Effector memory CD8-positive, alpha-beta T cell (primary cell): Measurements from ENCODE around the gene STK40.

Source experiments
- ATAC-seq: fragments of 150-1000 bp; cut with Tn5 transposase; replicated peaks from 2 replicates; pipeline ENCODE4 v1.10.0; 2021; ENCODE audit warnings: mild to moderate bottlenecking, moderate library complexity
- DNase-seq, 3 experiments: peaks; one replicate each; pipeline ENCODE4 v3.0.0; 2021
- H3K27ac Mint-ChIP-seq, 2 donors: one replicate each; pipeline ENCODE4 v1.8.0; 2022; ENCODE audit warnings: mild to moderate bottlenecking in 2 of 2, mixed read lengths in 2 of 2, moderate library complexity in 2 of 2
- H3K27me3 Mint-ChIP-seq, 2 donors: one replicate each; pipeline ENCODE4 v1.8.0; 2022; ENCODE audit warnings: mixed read lengths in 2 of 2
- H3K36me3 Mint-ChIP-seq: one replicate; pipeline ENCODE4 v1.8.0; 2022; ENCODE audit warnings: mild to moderate bottlenecking, moderate library complexity, mixed read lengths; ENCODE audit not compliant: insufficient read depth
- H3K4me1 Mint-ChIP-seq, 2 donors: one replicate each; pipeline ENCODE4 v1.8.0; 2022; ENCODE audit warnings: low read depth in 2 of 2, mixed read lengths in 2 of 2
- H3K4me3 Mint-ChIP-seq, 2 donors: one replicate each; pipeline ENCODE4 v1.8.0; 2022; ENCODE audit warnings: mild to moderate bottlenecking in 2 of 2, mixed read lengths in 2 of 2, moderate library complexity in 2 of 2
- H3K9me3 Mint-ChIP-seq, 2 donors: one replicate each; pipeline ENCODE4 v1.8.0; 2022; ENCODE audit warnings: mixed read lengths in 2 of 2
- total RNA-seq, 9 experiments: gene quantifications; one replicate each; lab custom pipeline; 2026; lab: John Stamatoyannopoulos, UW

The STK40 gene, protein sequence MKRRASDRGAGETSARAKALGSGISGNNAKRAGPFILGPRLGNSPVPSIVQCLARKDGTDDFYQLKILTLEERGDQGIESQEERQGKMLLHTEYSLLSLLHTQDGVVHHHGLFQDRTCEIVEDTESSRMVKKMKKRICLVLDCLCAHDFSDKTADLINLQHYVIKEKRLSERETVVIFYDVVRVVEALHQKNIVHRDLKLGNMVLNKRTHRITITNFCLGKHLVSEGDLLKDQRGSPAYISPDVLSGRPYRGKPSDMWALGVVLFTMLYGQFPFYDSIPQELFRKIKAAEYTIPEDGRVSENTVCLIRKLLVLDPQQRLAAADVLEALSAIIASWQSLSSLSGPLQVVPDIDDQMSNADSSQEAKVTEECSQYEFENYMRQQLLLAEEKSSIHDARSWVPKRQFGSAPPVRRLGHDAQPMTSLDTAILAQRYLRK
- total RNA-seq: 45.0 to 127 (median 94.8) reads per million in 9 experiments

DNA sequence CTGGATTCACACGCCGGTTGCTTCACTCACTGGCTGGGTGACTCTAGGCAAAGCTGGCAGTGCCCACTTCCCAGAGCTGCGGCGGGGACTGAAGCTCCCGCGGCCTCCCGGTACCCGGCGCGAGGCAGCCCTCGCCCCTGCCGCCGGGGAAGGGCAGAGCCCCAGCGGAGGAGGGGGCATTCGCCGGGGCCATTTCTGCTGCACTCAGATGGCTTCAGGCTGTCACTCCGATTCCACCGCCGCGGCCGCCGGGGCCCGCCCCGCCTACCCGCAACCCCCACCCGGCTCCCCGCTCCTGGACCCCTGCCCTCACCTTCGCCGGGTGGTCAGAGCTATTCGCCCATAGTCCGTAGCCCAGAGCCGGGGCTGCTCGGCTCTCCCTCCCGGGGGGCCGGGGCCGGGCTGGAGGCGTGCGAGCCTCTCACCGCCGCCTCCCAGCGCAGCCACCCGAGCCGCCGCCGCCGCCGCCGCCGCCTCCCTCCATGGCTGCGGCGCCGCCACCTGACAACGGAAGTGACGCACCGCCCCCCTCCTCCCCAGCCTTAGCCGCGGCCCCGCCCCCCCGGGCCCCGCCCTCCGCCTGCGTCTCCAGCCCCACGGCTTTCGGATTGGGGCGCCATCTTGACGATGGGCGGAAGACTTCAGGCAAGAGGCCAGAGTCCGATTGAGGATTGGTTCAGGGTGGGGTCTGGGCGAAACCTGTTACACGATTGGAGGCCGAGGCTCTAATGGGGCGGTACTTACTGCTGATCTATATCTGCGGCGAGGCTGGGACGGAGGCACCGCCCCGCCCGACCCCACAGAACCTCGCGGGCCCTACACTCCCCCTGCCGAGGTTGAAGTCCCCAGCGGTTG is at the start of gene STK40:
STK40 (minus strand) TSS at position 515 of the 855 bp plus-strand sequence. CDS start 24,592 bp downstream, outside the sequence.
- Mint-ChIP-seq H3K27ac (peak within 1 kb of the TSS; percentile 89 to 98), H3K9me3 (no peaks in the 10 kb centered on the region), H3K4me1 (peaks cover 48% of the 10 kb centered on the region in 2 donors), H3K4me3 (peak within 1 kb of the TSS; percentile 81 to 94), H3K27me3 (no peaks in the 10 kb centered on the region), H3K36me3 (peaks cover 30% of the 10 kb centered on the region)
- DNase-seq: peak; percentile 93
- ATAC-seq: peak; percentile 84

GRCh38 chr1:36433102-36433501 is 47.4 kb upstream of the STK40 start:
- DNase-seq: no peak
- Mint-ChIP-seq H3K36me3 (peaks cover 3% of the 10 kb centered on the region), H3K4me3 (no peak overlapping the region), H3K9me3 (no peaks in the 10 kb centered on the region), H3K27ac (no peak overlapping the region), H3K27me3 (no peaks in the 10 kb centered on the region), H3K4me1 (no peaks in the 10 kb centered on the region)
- ATAC-seq: no peak

DNA sequence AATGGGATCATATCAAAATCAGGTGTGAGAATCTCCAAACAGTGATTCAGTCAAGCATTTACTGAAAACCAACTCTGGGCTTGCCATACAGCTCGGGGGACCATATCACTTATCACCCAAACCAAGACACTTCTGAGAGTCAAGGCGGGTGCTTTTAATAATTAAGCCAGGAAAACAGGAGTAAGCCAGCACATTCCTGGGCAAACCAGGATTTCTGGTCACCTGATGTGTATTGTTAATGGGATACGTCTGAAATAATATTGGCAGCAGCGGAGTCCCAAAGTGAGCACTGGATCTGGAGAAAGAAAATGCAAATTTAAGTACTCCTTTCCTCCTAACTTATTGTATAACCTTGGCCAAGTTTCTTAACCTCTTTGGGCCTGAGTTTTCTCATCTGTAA is 46.9 kb upstream of the STK40 start:
- H3K9me3 Mint-ChIP-seq: no peaks in the 10 kb centered on the region
- H3K36me3 Mint-ChIP-seq: peaks cover 3% of the 10 kb centered on the region
- no peaks in the 10 kb centered on the region for H3K4me1 Mint-ChIP-seq
- no peak overlapping the region for H3K4me3 Mint-ChIP-seq
- DNase-seq (no peak), ATAC-seq (no peak)
- H3K27me3 Mint-ChIP-seq: no peaks in the 10 kb centered on the region
- H3K27ac Mint-ChIP-seq: no peak overlapping the region

GRCh38 chr1:36425791-36426190 is 40.1 kb upstream of the STK40 start:
- Mint-ChIP-seq H3K36me3 (no peaks in the 10 kb centered on the region), H3K27ac (no peak overlapping the region), H3K4me3 (no peak overlapping the region), H3K4me1 (peaks cover 3 to 4% of the 10 kb centered on the region in 2 donors), H3K9me3 (no peaks in the 10 kb centered on the region), H3K27me3 (no peaks in the 10 kb centered on the region)
- no peak for DNase-seq
- ATAC-seq: no peak

DNA sequence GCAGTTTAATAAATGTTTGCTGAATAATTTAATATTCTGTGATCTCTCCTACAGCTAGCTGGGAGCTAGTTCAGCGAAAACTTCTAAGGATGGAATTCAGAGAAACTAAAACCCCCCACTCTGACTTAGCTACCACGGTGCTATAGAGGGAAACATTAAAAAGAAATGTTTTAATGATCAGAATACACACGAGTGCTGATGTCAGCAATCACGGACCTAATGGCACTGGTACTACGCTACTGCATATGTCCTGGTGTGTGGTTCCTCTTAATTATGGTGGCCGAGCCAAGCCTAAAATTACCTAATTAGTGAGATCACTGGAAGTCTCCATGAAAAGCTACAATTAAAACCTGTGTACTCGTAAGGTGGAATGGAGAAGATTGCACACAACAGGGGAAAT is 35.9 kb upstream of the STK40 start:
- ATAC-seq (no peak), DNase-seq (no peak)
- peak overlapping the region in 1 of 2 donors; percentile 86 for H3K27ac Mint-ChIP-seq
- no peaks in the 10 kb centered on the region for H3K36me3 Mint-ChIP-seq
- peaks cover 7 to 9% of the 10 kb centered on the region in 2 donors for H3K4me1 Mint-ChIP-seq
- no peaks in the 10 kb centered on the region for H3K9me3 Mint-ChIP-seq
- no peak overlapping the region for H3K4me3 Mint-ChIP-seq
- H3K27me3 Mint-ChIP-seq: no peaks in the 10 kb centered on the region

DNA sequence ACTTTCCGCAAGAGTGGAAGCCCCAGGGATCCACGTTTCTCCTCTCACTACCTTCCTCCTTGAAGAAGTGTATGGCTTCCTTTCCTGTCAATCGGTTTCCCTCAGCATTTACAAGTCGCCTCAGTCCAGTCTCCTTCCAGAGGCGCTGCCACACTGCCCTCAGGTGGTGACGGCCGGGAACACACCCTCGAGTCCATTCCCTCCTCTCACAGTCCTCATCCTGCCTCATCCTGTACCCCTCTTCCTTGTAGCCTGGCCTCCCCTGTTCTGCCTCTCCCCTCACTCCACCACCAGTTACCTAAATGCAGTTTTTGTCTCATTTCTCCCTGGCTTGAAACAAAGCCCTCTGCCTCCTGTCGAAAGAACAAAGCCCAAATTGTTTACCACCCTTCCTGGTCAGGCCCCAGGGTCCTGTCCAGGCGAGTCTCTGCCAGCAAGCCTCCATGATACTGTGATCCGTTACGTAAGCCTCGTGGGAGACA is 35.2 kb upstream of the STK40 start:
- ATAC-seq (peak; percentile 98), DNase-seq (peak; percentile 86 to 92 (median 91))
- peak overlapping the region in 1 of 2 donors; percentile 86 for H3K27ac Mint-ChIP-seq
- H3K4me3 Mint-ChIP-seq: no peak overlapping the region
- H3K36me3 Mint-ChIP-seq: no peaks in the 10 kb centered on the region
- no peaks in the 10 kb centered on the region for H3K27me3 Mint-ChIP-seq
- peaks cover 7 to 9% of the 10 kb centered on the region in 2 donors for H3K4me1 Mint-ChIP-seq
- H3K9me3 Mint-ChIP-seq: no peaks in the 10 kb centered on the region

- Mint-ChIP-seq H3K4me3 (no peak overlapping the region), H3K36me3 (no peaks in the 10 kb centered on the region), H3K9me3 (no peaks in the 10 kb centered on the region), H3K27ac (peak overlapping the region in 1 of 2 donors; percentile 86), H3K27me3 (no peaks in the 10 kb centered on the region), H3K4me1 (peaks cover 7 to 9% of the 10 kb centered on the region in 2 donors)
- no peak for DNase-seq
- ATAC-seq: peak; percentile 51
These were observed 34.7 kb upstream of the STK40 start for GRCh38 chr1:36420409-36420808.

DNA sequence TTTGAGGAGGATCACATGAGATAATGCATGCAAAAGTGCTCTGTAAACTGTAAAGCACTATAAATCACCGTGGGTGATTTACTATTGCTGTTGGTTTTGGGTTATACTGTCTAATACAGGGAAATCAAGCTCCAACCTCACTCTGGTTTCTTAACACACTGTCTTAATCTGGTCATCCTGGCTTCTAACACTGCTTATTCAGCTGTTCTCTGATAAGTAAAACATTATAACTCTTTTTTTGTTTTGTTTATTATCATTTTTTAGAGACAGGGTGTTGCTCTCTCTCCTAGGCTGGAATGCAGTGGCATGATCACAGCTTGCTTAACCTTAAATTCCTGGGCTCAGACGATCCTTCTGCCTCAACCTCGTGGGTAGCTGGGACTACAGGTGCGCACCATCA is 33.8 kb upstream of the STK40 start:
- Mint-ChIP-seq H3K36me3 (no peaks in the 10 kb centered on the region), H3K27ac (no peak overlapping the region), H3K4me1 (peaks cover 7 to 9% of the 10 kb centered on the region in 2 donors), H3K4me3 (no peak overlapping the region), H3K27me3 (no peaks in the 10 kb centered on the region), H3K9me3 (no peaks in the 10 kb centered on the region)
- ATAC-seq (no peak), DNase-seq (no peak)

GRCh38 chr1:36419140-36419539 is 33.4 kb upstream of the STK40 start:
- Mint-ChIP-seq H3K27ac (no peak overlapping the region), H3K4me1 (peaks cover 7 to 9% of the 10 kb centered on the region in 2 donors), H3K27me3 (no peaks in the 10 kb centered on the region), H3K36me3 (no peaks in the 10 kb centered on the region), H3K9me3 (no peaks in the 10 kb centered on the region), H3K4me3 (no peak overlapping the region)
- DNase-seq: no peak
- ATAC-seq: no peak

- DNase-seq (no peak), ATAC-seq (no peak)
- H3K4me3 Mint-ChIP-seq: no peak overlapping the region
- peaks cover 3% of the 10 kb centered on the region for H3K36me3 Mint-ChIP-seq
- H3K27me3 Mint-ChIP-seq: no peaks in the 10 kb centered on the region
- H3K4me1 Mint-ChIP-seq: peaks cover 7 to 9% of the 10 kb centered on the region in 2 donors
- no peaks in the 10 kb centered on the region for H3K9me3 Mint-ChIP-seq
- no peak overlapping the region for H3K27ac Mint-ChIP-seq
These were observed 32.2 kb upstream of the STK40 start for GRCh38 chr1:36417931-36418330.

DNA sequence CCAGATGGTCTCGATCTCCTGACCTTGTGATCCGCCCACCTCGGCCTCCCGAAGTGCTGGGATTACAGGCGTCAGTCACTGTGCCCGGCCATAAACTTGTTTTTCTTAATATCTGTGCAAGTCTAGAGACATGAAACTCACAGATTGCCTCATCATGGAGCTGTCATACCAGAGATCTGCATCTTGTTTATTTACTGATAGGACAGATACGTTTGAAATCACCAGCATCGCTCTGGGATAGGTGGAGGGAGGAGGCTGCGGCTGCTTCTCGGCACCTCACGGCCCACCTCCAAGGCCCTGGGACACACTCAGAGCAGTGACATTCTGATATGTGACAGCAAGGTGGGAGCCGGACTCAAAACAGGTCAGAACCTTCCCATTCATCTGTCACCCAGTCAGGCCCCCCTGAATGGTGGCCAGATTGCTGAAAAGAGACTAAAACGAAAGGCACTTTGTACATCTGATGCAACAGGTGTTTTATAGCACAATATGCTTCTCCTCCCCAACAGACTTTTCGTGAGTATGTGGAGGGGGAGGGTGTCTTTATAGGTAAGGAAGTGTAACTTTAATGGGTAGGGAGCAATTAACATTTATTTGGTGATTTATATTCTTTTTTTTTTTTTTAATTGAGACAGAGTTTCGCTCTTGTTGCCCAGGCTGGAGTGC is 30.1 kb upstream of the STK40 start:
- Mint-ChIP-seq H3K4me3 (no peak overlapping the region), H3K27me3 (no peaks in the 10 kb centered on the region), H3K9me3 (no peaks in the 10 kb centered on the region), H3K4me1 (peaks cover 4 to 7% of the 10 kb centered on the region in 2 donors), H3K27ac (no peak overlapping the region), H3K36me3 (peaks cover 6% of the 10 kb centered on the region)
- DNase-seq (no peak), ATAC-seq (no peak)

- no peak overlapping the region for H3K4me3 Mint-ChIP-seq
- H3K36me3 Mint-ChIP-seq: peaks cover 7% of the 10 kb centered on the region
- ATAC-seq: no peak
- H3K9me3 Mint-ChIP-seq: no peaks in the 10 kb centered on the region
- no peak overlapping the region for H3K27ac Mint-ChIP-seq
- DNase-seq: no peak
- H3K27me3 Mint-ChIP-seq: no peaks in the 10 kb centered on the region
- peaks cover 0 to 2% of the 10 kb centered on the region in 2 donors for H3K4me1 Mint-ChIP-seq
These were observed 28.7 kb upstream of the STK40 start for GRCh38 chr1:36414384-36414783.
